ENCODE data around the gene TSFM. TPM values are rescaled to one million over a fixed set of nuclear protein-coding genes. Genes with fewer than 3 reads are reported as not detected.
A peak's percentile ranks its signal among the peaks of the same experiment; 100 is the strongest.

TSFM gene
- total and polyA plus RNA-seq, 2 of the 13 experiments (the other 11 are each of a cell fraction or from before 2014, with no cell fraction given): 29.8 to 68.3 TPM

DNA sequence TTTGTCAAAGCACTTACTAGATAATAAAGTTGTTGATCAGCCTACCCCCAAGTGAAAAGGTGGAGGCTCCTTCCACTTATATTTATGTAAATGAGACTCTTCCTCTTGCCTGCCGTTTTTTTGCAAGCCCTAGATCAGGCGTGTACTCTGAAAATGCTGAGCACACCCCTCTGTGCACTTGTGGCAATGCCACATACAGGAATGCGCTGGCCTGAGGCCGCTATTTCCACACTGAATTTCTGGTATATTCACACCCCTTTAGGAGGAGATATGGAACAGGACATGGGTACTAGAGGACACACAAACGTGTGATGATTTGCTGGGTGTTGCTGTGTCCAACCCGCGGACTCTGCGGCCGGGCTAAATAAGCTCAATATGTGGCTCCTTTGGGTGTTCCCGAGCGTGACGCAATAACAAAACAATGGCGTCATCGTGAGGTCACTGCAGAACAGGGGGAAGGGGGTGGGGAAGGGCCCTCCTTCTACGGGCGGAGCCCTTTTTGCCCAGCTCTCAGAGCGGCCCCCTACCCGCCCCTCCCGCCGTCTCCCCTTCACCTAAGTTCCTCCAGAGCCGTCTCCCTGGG lies 38.3 kb upstream of the TSFM start (continued):
- TF ChIP-seq, protein P1, sequence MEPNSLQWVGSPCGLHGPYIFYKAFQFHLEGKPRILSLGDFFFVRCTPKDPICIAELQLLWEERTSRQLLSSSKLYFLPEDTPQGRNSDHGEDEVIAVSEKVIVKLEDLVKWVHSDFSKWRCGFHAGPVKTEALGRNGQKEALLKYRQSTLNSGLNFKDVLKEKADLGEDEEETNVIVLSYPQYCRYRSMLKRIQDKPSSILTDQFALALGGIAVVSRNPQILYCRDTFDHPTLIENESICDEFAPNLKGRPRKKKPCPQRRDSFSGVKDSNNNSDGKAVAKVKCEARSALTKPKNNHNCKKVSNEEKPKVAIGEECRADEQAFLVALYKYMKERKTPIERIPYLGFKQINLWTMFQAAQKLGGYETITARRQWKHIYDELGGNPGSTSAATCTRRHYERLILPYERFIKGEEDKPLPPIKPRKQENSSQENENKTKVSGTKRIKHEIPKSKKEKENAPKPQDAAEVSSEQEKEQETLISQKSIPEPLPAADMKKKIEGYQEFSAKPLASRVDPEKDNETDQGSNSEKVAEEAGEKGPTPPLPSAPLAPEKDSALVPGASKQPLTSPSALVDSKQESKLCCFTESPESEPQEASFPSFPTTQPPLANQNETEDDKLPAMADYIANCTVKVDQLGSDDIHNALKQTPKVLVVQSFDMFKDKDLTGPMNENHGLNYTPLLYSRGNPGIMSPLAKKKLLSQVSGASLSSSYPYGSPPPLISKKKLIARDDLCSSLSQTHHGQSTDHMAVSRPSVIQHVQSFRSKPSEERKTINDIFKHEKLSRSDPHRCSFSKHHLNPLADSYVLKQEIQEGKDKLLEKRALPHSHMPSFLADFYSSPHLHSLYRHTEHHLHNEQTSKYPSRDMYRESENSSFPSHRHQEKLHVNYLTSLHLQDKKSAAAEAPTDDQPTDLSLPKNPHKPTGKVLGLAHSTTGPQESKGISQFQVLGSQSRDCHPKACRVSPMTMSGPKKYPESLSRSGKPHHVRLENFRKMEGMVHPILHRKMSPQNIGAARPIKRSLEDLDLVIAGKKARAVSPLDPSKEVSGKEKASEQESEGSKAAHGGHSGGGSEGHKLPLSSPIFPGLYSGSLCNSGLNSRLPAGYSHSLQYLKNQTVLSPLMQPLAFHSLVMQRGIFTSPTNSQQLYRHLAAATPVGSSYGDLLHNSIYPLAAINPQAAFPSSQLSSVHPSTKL (CRISPR knock-in tag; IDR thresholded peaks at IDR 0.05): 0 out of 2 replicates have a peak, but pooled peaks have one; percentile 28
- TF ChIP-seq MAFF (IDR thresholded peaks at IDR 0.05; ENCODE audit: low read depth, low read length) (0 out of 2 replicates have a peak, but pooled peaks have one; percentile 11), CEBPG (CRISPR knock-in tag; IDR thresholded peaks at IDR 0.05) (peak; percentile 54), ZZZ3 (CRISPR knock-in tag; IDR thresholded peaks at IDR 0.05; ENCODE audit: borderline replicate concordance) (0 out of 2 replicates have a peak, but pooled peaks have one; percentile 3), SMAD1 (CRISPR knock-in tag; IDR thresholded peaks at IDR 0.05; ENCODE audit: borderline replicate concordance, low read depth) (no peak), SIN3A (IDR thresholded peaks at IDR 0.05; ENCODE audit: borderline replicate concordance, low read depth, low read length) (0 out of 2 replicates have a peak, but pooled peaks have one; percentile 15), MED8 (CRISPR knock-in tag; IDR thresholded peaks at IDR 0.05; ENCODE audit: insufficient replicate concordance) (no peak), TAF1 (CRISPR knock-in tag; IDR thresholded peaks at IDR 0.05) (peak; percentile 6; the same call in 1 of the 2 replicates), ZNF34 (CRISPR knock-in tag; IDR thresholded peaks at IDR 0.05; ENCODE audit: borderline replicate concordance) (0 out of 2 replicates have a peak, but pooled peaks have one; percentile 31), HOXA3 (CRISPR knock-in tag; IDR thresholded peaks at IDR 0.05) (peak; percentile 99), ZBTB21 (CRISPR knock-in tag; IDR thresholded peaks at IDR 0.05) (peak; percentile 100), ZNF317 (CRISPR knock-in tag; IDR thresholded peaks at IDR 0.05) (peak; percentile 63; the same call in 1 of the 2 replicates), GATA4 (IDR thresholded peaks at IDR 0.05; ENCODE audit: borderline replicate concordance, low read depth) (peak; percentile 21; the same call in 1 of the 2 replicates), ISL2 (CRISPR knock-in tag; IDR thresholded peaks at IDR 0.05) (peak; percentile 47; the same call in 1 of the 2 replicates), ZNF776 (CRISPR knock-in tag; IDR thresholded peaks at IDR 0.05) (0 out of 2 replicates have a peak, but pooled peaks have one; percentile 6), TBX2 (CRISPR knock-in tag; IDR thresholded peaks at IDR 0.05; ENCODE audit: borderline replicate concordance) (peak; percentile 41; the same call in 1 of the 2 replicates), MAFK (conservative IDR thresholded peaks at IDR 0.05 in 1 of 2, IDR thresholded peaks at IDR 0.05 in 1 of 2; ENCODE audit: low read length in 2 of 2) (0 out of 4 replicates have a peak, but pooled peaks of 1 of the 2 experiments have one; percentile 7), ATF7 (IDR thresholded peaks at IDR 0.05) (no peak), ATF7 (CRISPR knock-in tag; IDR thresholded peaks at IDR 0.05) (0 out of 2 replicates have a peak, but pooled peaks have one; percentile 84), KAT7 (CRISPR knock-in tag; IDR thresholded peaks at IDR 0.05; ENCODE audit: borderline replicate concordance) (0 out of 2 replicates have a peak, but pooled peaks have one; percentile 19)
- TF ChIP-seq, protein P2, sequence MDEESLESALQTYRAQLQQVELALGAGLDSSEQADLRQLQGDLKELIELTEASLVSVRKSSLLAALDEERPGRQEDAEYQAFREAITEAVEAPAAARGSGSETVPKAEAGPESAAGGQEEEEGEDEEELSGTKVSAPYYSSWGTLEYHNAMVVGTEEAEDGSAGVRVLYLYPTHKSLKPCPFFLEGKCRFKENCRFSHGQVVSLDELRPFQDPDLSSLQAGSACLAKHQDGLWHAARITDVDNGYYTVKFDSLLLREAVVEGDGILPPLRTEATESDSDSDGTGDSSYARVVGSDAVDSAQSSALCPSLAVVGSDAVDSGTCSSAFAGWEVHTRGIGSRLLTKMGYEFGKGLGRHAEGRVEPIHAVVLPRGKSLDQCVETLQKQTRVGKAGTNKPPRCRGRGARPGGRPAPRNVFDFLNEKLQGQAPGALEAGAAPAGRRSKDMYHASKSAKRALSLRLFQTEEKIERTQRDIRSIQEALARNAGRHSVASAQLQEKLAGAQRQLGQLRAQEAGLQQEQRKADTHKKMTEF (CRISPR knock-in tag; IDR thresholded peaks at IDR 0.05): peak; percentile 7
- TF ChIP-seq, protein P3, sequence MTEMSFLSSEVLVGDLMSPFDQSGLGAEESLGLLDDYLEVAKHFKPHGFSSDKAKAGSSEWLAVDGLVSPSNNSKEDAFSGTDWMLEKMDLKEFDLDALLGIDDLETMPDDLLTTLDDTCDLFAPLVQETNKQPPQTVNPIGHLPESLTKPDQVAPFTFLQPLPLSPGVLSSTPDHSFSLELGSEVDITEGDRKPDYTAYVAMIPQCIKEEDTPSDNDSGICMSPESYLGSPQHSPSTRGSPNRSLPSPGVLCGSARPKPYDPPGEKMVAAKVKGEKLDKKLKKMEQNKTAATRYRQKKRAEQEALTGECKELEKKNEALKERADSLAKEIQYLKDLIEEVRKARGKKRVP (CRISPR knock-in tag; IDR thresholded peaks at IDR 0.05): peak in 1 of 2 experiments; percentile 59; a peak in 1 of 4 replicates
- TF ChIP-seq, protein P4, sequence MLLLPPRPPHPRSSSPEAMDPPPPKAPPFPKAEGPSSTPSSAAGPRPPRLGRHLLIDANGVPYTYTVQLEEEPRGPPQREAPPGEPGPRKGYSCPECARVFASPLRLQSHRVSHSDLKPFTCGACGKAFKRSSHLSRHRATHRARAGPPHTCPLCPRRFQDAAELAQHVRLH (CRISPR knock-in tag; IDR thresholded peaks at IDR 0.05; ENCODE audit: borderline replicate concordance, low read depth): peak; percentile 12; the same call in 1 of the 2 replicates
